ENCODE data around the gene PITPNM3.

Gene PITPNM3

DNA sequence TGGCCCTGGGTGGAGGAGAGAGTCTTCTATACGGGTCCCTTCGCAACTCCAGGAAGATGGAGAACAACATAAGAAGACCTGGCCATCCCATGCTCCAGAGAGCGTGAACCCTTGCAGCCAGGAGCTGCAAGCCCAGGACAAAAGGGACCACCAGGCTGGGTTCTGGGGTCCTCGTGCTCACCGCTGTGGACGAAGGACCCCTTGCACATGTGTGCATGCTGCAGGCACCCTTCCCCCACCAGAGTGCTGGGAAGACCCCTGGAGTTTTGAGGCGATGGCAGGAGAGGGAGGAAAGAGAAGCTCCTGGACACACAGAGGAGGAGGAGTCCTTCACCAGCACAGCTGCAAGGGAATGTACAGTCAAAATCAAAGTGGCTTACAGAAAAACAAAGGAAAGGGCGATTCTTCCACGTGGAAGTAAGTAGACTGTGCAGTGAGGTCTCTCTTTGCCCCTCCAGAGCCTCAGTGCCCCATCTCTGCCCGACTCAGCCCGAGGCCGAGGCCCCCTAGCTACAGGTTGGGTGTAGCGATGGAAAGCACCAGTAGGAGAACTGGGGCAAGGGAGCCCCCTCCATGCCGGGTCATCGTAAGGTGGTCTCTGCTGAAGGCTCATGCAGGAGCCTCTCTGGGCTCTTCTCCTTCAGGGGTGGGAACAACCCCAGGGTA, 60.8 kb downstream of the PITPNM3 start:
- TF ChIP-seq, protein P1, sequence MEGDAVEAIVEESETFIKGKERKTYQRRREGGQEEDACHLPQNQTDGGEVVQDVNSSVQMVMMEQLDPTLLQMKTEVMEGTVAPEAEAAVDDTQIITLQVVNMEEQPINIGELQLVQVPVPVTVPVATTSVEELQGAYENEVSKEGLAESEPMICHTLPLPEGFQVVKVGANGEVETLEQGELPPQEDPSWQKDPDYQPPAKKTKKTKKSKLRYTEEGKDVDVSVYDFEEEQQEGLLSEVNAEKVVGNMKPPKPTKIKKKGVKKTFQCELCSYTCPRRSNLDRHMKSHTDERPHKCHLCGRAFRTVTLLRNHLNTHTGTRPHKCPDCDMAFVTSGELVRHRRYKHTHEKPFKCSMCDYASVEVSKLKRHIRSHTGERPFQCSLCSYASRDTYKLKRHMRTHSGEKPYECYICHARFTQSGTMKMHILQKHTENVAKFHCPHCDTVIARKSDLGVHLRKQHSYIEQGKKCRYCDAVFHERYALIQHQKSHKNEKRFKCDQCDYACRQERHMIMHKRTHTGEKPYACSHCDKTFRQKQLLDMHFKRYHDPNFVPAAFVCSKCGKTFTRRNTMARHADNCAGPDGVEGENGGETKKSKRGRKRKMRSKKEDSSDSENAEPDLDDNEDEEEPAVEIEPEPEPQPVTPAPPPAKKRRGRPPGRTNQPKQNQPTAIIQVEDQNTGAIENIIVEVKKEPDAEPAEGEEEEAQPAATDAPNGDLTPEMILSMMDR (IDR thresholded peaks at IDR 0.05; ENCODE audit: low read depth, low read length, missing control alignments), result no peak
- no peak for DNase-seq (ENCODE audit: low read depth)
- in situ Hi-C loops (cut with HindIII; ENCODE audit: low sequenced_read_pairs), result no loop called here
- H3K4me3 ChIP-seq (ENCODE audit: low read depth, low read length), result no peak overlapping the region

DNA sequence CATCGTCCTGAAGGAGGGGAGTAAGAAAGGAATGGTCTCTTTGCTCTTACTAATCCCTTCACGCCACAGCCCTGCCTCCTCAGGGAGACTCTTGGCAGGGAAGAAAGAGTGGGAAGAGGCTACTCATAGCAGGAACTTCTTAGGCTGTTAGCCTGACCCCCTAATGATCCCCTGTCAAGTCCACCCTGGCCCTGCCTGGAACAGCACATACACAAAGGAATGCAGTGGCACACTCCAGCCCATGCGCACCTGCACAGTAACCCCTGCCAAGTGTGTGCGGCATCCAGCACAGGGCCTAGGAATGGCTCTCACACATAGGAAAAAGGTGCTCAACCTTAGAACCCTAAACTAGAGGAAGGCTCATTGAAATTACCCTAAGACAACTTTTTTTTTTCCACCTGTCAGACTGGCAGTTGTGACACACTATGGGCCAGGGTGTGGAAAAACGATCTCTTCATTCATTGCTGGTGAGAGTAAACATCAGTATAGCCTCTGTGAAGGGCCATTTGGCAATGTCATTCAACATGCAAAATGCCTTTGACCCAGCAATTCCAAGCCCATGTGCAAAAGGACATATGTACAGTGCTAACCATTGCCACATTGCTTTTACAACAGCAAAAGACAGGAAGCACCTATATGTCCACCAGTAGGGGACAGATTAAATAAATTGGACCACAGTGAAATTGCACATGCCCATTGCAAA, 62.0 kb downstream of the PITPNM3 start:
- H3K4me3 ChIP-seq (ENCODE audit: low read depth, low read length), result no peak overlapping the region
- TF ChIP-seq, protein P1 (IDR thresholded peaks at IDR 0.05; ENCODE audit: low read depth, low read length, missing control alignments), result no peak
- no peak for DNase-seq (ENCODE audit: low read depth)
- in situ Hi-C loops (cut with HindIII; ENCODE audit: low sequenced_read_pairs), result no loop called here

DNA sequence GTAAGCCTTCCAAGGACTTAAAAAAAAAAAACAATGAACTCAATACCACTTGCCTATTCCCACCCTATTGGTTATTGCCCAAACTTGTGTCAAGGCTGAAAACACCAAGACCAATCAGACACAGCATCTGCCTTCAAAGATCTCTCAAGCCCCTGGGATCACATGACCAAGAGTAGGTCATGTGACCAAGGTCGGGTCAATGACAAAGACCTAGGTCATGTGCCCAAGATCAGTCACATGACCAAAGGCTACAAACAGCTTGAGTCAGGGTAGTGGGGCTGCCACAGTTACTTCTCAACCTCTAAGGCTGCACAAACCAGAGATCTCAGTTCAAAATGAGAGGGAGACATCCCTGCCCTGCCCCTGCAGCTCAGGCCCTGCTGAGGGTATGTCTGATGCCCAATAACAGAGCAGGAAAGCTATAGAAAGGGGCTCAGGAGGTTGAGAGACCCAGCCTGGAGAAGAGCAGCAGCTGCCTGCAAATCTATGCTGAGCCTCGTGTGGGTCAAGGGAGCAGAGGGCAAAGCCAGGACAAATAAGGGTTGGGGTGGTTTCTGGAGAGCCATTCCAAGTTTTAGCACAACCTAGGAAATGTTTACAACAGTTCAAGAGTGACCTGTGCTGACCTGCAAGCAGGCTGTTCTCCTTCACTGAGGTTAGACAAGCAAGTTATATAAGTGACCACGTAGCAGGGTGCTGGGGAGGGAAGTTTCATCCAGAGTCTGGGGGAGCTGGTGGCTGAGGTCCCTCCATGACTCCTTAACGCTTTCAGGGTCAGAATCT, 63.3 kb downstream of the PITPNM3 start:
- in situ Hi-C loops (cut with HindIII; ENCODE audit: low sequenced_read_pairs), result no loop called here
- no peak for DNase-seq (ENCODE audit: low read depth)
- no peak overlapping the region for H3K4me3 ChIP-seq (ENCODE audit: low read depth, low read length)
- TF ChIP-seq, protein P1 (IDR thresholded peaks at IDR 0.05; ENCODE audit: low read depth, low read length, missing control alignments), result no peak

DNA sequence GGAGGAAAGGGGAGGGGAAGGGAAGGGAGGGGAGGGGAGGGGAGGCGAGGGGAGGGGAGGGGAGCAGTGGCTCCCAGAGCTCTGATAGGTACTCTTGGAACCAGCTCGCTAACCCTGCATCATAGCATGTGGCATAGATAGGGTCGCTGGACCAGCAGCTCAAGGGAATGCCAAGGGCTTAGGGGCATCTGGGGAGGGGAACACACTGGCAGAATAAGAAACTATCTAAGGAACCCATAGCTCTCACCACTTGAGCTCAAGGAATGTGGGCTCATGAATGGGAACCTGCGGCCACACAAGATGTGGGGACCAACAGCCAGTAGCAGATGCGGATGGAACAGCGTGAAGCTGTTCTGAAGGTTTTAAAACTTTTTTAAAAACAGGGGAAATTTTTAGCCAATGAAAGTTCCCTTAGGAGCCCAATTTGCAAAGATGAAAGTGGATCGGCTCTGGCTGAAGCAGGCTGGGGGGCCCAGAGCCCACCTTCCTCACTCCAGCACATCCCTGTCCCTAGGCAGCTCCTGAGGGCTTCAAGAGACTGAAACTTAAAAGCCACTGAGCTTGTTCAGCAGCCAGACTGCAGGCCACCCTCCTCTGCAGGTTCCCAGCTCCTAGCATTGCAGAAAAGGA, 65.2 kb downstream of the PITPNM3 start:
- TF ChIP-seq, protein P1 (IDR thresholded peaks at IDR 0.05; ENCODE audit: low read depth, low read length, missing control alignments), result no peak
- DNase-seq (ENCODE audit: low read depth), result no peak
- in situ Hi-C loops (cut with HindIII; ENCODE audit: low sequenced_read_pairs), result no loop called here
- no peak overlapping the region for H3K4me3 ChIP-seq (ENCODE audit: low read depth, low read length)

DNA sequence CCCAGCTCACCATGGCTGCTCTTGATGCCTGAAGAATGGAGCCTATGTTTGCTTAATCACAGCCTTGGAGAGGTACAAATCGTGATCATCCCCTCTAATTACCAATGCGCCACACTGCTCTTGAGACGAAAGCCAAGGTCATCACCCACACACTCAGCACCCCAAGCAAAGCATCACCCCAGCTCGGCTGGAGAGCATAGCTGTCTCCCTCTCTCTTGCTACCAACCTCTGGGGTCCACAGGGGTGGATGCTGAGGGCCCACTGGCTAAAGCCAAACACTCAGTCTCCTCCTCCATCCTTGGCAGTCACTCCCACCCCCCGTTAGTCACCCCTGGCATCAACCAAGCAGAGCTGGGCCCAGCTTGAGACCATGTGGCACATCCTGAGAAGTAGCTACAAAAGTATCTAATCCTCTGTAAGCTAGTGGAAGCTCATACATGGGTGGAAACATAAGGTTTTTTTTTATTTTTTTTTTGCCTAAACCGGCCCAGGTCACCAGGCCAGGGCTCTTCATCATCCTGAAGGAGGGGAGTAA, 67.3 kb downstream of the PITPNM3 start:
- in situ Hi-C loops (cut with HindIII; ENCODE audit: low sequenced_read_pairs), result no loop called here
- no peak overlapping the region for H3K4me3 ChIP-seq (ENCODE audit: low read depth, low read length)
- TF ChIP-seq, protein P1 (IDR thresholded peaks at IDR 0.05; ENCODE audit: low read depth, low read length, missing control alignments), result no peak
- DNase-seq (ENCODE audit: low read depth), result no peak

DNA sequence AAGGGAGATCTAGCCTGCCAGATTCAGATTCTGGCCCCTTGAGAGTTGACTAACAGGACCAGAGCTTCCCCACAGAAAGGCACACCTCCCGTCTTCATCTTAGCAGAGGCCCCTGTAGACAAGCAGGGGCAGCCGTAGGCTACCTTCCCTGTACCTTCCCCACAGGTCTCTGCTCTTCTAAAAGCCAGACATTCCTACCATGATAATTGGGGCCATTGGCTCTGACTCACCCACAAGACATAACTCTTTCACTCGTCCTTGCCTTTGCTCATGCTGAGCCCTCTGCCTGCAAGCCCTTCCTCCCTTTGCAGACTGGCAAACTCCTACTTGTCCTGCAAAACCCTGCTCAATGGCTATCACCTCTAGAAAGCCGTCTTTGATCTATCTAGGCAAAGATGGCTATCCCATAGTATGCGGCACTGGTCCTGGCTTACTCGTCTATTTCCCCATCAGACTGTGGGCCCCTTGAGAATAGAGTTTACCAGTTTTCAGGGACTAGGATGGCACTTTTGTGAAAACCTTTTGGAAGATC, 68.3 kb downstream of the PITPNM3 start:
- TF ChIP-seq, protein P1 (IDR thresholded peaks at IDR 0.05; ENCODE audit: low read depth, low read length, missing control alignments), result no peak
- H3K4me3 ChIP-seq (ENCODE audit: low read depth, low read length), result no peak overlapping the region
- no peak for DNase-seq (ENCODE audit: low read depth)
- in situ Hi-C loops (cut with HindIII; ENCODE audit: low sequenced_read_pairs), result no loop called here
